C4-2B (cell line): ENCODE data around the gene C16orf78.

ENCODE experiments used
- ZFX ChIP-seq: fragments of 450-650 bp; IDR thresholded peaks from 2 replicates; pipeline ENCODE4 v1.6.1; 2017
- TF ChIP-seq, protein P1 (sequence below): fragments of 450-650 bp; conservative IDR thresholded peaks from 2 replicates; pipeline ENCODE4 v1.5.1; 2017; ENCODE audit warnings: mild to moderate bottlenecking

DNA sequence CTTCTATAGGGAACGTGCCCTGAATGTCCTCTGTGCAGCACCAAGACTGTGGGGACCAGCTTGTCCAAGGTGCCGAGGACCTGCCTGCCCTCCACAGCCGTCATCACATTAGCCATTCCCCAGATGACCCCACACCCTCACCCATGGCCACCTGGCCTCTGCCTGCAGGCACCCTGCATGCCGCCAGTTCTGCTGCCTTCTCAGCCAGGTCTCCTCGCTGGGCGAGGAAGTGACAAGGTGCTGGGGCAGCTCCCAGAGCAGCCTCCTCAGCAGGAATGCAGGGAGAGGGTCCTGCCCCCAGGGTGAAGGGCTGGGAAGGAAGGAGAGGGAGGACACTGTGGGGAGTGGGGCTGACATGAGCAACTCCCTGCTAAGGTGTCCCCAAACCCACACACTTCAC, 18.6 kb upstream of the C16orf78 start:
- TF ChIP-seq, protein P1, sequence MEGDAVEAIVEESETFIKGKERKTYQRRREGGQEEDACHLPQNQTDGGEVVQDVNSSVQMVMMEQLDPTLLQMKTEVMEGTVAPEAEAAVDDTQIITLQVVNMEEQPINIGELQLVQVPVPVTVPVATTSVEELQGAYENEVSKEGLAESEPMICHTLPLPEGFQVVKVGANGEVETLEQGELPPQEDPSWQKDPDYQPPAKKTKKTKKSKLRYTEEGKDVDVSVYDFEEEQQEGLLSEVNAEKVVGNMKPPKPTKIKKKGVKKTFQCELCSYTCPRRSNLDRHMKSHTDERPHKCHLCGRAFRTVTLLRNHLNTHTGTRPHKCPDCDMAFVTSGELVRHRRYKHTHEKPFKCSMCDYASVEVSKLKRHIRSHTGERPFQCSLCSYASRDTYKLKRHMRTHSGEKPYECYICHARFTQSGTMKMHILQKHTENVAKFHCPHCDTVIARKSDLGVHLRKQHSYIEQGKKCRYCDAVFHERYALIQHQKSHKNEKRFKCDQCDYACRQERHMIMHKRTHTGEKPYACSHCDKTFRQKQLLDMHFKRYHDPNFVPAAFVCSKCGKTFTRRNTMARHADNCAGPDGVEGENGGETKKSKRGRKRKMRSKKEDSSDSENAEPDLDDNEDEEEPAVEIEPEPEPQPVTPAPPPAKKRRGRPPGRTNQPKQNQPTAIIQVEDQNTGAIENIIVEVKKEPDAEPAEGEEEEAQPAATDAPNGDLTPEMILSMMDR, result no peak
- no peak for TF ChIP-seq ZFX
